ENCODE data around the gene HS3ST5. TPM values are rescaled to one million over a fixed set of nuclear protein-coding genes. Genes with fewer than 3 reads are reported as not detected.

HS3ST5 gene
- total and polyA plus RNA-seq, 2 experiments from 2014 or later = 2.8 to 3.5 TPM

- H3K4me1 ChIP-seq (ENCODE audit: insufficient read depth) = peaks cover 21% of the 10 kb centered on the region
- H3K4me1 Mint-ChIP-seq = peaks cover 27% of the 10 kb centered on the region
- H3K4me3 ChIP-seq = no peak overlapping the region
- no peaks in the 10 kb centered on the region for H3K27me3 ChIP-seq (ENCODE audit: insufficient read depth)
- TF ChIP-seq EZH2 (IDR thresholded peaks at IDR 0.05; ENCODE audit: low read depth, unreplicated experiment) (no peak), STAT1 (IDR thresholded peaks at IDR 0.05; ENCODE audit: unreplicated experiment) (no peak), NANOG (IDR thresholded peaks at IDR 0.05; ENCODE audit: borderline replicate concordance) (no peak), CREB1 (CRISPR knock-in tag; IDR thresholded peaks at IDR 0.05; ENCODE audit: low read depth) (no peak), POLR2AphosphoS5 (IDR thresholded peaks at IDR 0.05; ENCODE audit: low read depth) (no peak), JUNB (IDR thresholded peaks at IDR 0.05; ENCODE audit: unreplicated experiment) (no peak), ETS1 (IDR thresholded peaks at IDR 0.05) (no peak), ZNF331 (CRISPR knock-in tag; IDR thresholded peaks at IDR 0.05; ENCODE audit: low read depth) (no peak), EZH2phosphoT487 (IDR thresholded peaks at IDR 0.05; ENCODE audit: unreplicated experiment) (no peak), ZNF114 (CRISPR knock-in tag; IDR thresholded peaks at IDR 0.05) (no peak)
- TF ChIP-seq, protein P1, sequence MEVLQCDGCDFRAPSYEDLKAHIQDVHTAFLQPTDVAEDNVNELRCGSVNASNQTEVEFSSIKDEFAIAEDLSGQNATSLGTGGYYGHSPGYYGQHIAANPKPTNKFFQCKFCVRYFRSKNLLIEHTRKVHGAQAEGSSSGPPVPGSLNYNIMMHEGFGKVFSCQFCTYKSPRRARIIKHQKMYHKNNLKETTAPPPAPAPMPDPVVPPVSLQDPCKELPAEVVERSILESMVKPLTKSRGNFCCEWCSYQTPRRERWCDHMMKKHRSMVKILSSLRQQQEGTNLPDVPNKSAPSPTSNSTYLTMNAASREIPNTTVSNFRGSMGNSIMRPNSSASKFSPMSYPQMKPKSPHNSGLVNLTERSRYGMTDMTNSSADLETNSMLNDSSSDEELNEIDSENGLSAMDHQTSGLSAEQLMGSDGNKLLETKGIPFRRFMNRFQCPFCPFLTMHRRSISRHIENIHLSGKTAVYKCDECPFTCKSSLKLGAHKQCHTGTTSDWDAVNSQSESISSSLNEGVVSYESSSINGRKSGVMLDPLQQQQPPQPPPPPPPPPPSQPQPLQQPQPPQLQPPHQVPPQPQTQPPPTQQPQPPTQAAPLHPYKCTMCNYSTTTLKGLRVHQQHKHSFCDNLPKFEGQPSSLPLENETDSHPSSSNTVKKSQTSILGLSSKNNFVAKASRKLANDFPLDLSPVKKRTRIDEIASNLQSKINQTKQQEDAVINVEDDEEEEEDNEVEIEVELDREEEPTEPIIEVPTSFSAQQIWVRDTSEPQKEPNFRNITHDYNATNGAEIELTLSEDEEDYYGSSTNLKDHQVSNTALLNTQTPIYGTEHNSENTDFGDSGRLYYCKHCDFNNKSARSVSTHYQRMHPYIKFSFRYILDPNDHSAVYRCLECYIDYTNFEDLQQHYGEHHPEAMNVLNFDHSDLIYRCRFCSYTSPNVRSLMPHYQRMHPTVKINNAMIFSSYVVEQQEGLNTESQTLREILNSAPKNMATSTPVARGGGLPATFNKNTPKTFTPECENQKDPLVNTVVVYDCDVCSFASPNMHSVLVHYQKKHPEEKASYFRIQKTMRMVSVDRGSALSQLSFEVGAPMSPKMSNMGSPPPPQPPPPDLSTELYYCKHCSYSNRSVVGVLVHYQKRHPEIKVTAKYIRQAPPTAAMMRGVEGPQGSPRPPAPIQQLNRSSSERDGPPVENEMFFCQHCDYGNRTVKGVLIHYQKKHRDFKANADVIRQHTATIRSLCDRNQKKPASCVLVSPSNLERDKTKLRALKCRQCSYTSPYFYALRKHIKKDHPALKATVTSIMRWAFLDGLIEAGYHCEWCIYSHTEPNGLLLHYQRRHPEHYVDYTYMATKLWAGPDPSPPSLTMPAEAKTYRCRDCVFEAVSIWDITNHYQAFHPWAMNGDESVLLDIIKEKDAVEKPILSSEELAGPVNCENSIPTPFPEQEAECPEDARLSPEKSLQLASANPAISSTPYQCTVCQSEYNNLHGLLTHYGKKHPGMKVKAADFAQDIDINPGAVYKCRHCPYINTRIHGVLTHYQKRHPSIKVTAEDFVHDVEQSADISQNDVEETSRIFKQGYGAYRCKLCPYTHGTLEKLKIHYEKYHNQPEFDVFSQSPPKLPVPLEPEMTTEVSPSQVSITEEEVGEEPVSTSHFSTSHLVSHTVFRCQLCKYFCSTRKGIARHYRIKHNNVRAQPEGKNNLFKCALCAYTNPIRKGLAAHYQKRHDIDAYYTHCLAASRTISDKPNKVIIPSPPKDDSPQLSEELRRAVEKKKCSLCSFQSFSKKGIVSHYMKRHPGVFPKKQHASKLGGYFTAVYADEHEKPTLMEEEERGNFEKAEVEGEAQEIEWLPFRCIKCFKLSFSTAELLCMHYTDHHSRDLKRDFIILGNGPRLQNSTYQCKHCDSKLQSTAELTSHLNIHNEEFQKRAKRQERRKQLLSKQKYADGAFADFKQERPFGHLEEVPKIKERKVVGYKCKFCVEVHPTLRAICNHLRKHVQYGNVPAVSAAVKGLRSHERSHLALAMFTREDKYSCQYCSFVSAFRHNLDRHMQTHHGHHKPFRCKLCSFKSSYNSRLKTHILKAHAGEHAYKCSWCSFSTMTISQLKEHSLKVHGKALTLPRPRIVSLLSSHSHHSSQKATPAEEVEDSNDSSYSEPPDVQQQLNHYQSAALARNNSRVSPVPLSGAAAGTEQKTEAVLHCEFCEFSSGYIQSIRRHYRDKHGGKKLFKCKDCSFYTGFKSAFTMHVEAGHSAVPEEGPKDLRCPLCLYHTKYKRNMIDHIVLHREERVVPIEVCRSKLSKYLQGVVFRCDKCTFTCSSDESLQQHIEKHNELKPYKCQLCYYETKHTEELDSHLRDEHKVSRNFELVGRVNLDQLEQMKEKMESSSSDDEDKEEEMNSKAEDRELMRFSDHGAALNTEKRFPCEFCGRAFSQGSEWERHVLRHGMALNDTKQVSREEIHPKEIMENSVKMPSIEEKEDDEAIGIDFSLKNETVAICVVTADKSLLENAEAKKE (CRISPR knock-in tag; IDR thresholded peaks at IDR 0.05) = no peak
- TF ChIP-seq, protein P2, sequence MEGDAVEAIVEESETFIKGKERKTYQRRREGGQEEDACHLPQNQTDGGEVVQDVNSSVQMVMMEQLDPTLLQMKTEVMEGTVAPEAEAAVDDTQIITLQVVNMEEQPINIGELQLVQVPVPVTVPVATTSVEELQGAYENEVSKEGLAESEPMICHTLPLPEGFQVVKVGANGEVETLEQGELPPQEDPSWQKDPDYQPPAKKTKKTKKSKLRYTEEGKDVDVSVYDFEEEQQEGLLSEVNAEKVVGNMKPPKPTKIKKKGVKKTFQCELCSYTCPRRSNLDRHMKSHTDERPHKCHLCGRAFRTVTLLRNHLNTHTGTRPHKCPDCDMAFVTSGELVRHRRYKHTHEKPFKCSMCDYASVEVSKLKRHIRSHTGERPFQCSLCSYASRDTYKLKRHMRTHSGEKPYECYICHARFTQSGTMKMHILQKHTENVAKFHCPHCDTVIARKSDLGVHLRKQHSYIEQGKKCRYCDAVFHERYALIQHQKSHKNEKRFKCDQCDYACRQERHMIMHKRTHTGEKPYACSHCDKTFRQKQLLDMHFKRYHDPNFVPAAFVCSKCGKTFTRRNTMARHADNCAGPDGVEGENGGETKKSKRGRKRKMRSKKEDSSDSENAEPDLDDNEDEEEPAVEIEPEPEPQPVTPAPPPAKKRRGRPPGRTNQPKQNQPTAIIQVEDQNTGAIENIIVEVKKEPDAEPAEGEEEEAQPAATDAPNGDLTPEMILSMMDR (conservative IDR thresholded peaks at IDR 0.05; ENCODE audit: low read depth in 2 of 2) = no peak
- TF ChIP-seq, protein P3, sequence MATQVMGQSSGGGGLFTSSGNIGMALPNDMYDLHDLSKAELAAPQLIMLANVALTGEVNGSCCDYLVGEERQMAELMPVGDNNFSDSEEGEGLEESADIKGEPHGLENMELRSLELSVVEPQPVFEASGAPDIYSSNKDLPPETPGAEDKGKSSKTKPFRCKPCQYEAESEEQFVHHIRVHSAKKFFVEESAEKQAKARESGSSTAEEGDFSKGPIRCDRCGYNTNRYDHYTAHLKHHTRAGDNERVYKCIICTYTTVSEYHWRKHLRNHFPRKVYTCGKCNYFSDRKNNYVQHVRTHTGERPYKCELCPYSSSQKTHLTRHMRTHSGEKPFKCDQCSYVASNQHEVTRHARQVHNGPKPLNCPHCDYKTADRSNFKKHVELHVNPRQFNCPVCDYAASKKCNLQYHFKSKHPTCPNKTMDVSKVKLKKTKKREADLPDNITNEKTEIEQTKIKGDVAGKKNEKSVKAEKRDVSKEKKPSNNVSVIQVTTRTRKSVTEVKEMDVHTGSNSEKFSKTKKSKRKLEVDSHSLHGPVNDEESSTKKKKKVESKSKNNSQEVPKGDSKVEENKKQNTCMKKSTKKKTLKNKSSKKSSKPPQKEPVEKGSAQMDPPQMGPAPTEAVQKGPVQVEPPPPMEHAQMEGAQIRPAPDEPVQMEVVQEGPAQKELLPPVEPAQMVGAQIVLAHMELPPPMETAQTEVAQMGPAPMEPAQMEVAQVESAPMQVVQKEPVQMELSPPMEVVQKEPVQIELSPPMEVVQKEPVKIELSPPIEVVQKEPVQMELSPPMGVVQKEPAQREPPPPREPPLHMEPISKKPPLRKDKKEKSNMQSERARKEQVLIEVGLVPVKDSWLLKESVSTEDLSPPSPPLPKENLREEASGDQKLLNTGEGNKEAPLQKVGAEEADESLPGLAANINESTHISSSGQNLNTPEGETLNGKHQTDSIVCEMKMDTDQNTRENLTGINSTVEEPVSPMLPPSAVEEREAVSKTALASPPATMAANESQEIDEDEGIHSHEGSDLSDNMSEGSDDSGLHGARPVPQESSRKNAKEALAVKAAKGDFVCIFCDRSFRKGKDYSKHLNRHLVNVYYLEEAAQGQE (IDR thresholded peaks at IDR 0.05; ENCODE audit: unreplicated experiment) = no peak
- H3K9me2 ChIP-seq (ENCODE audit: insufficient read depth) = no peaks in the 10 kb centered on the region
- H3K36me3 Mint-ChIP-seq (ENCODE audit: low read depth) = peaks cover 49% of the 10 kb centered on the region
- H3K79me2 ChIP-seq (replicated peaks; ENCODE audit: insufficient read depth) = no peaks in the 10 kb centered on the region
- no peak overlapping the region for H3K4me3 Mint-ChIP-seq
- H3K27me3 Mint-ChIP-seq (ENCODE audit: insufficient read depth, low read depth, poor library complexity) = no peaks in the 10 kb centered on the region
- no peaks in the 10 kb centered on the region for H3K36me3 ChIP-seq (ENCODE audit: insufficient read depth)
- no peak overlapping the region for H3K4me2 ChIP-seq
- ATAC-seq (no peak), DNase-seq (ENCODE audit: low spot score) (no peak)
- no peaks in the 10 kb centered on the region for H3F3A ChIP-seq (replicated peaks; ENCODE audit: low read depth)
- H3K27ac Mint-ChIP-seq = peak overlapping the region; percentile 76
- H3K9me3 Mint-ChIP-seq = peaks cover 33% of the 10 kb centered on the region
- no peaks in the 10 kb centered on the region for H4K20me1 ChIP-seq (replicated peaks; ENCODE audit: insufficient read depth)
- H3K27ac ChIP-seq (ENCODE audit: low read depth) = peak overlapping the region; percentile 78
- H2AFZ ChIP-seq = no peak overlapping the region
Measured at GRCh38 chr6:114203460-114203859, 139.4 kb downstream of the HS3ST5 start.

Measured in GM23338 (cell line).